Medulla oblongata (tissue), 1 donor: ENCODE data around the gene TSC22D1.
A peak's percentile ranks its signal among the peaks of the same experiment; 100 is the strongest.

ENCODE experiments used
- DNase-seq: peaks from one replicate; pipeline ENCODE4 v3.0.0-alpha.2; 2015; ENCODE audit errors: extremely low spot score

The TSC22D1 gene

DNA sequence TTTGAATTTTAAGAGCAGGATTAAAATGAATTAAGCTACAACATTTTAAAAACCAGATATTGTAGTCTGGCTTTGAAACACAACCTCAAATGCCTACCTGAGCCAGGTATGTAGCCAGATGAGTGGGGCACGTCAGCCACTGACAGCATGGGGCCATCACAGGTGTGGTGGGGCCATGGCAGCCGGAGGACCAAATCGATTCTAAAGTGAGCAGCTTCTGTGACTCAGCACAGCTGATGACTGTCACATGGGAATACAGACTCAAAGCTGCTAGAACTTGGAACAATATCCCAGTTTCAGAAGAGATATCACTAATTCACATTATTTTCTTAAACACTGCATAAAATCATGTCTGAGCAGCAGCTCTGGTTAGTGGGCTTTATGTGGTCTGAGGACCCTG is 149.7 kb downstream of the TSC22D1 start:
- no peak for DNase-seq

DNA sequence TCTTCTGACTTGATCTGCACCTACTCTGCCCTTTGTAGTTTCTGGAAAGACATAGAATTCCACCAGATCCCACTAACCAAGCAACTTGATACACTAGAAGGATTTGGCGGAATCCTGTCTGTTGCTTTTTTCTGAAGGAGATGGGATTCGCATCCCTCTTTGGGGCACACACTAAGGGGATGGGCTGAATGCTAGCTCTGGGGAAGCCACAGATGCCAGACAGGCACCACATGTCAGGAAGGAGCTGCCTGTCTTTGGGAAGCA is 150.4 kb downstream of the TSC22D1 start:
- DNase-seq = no peak

DNA sequence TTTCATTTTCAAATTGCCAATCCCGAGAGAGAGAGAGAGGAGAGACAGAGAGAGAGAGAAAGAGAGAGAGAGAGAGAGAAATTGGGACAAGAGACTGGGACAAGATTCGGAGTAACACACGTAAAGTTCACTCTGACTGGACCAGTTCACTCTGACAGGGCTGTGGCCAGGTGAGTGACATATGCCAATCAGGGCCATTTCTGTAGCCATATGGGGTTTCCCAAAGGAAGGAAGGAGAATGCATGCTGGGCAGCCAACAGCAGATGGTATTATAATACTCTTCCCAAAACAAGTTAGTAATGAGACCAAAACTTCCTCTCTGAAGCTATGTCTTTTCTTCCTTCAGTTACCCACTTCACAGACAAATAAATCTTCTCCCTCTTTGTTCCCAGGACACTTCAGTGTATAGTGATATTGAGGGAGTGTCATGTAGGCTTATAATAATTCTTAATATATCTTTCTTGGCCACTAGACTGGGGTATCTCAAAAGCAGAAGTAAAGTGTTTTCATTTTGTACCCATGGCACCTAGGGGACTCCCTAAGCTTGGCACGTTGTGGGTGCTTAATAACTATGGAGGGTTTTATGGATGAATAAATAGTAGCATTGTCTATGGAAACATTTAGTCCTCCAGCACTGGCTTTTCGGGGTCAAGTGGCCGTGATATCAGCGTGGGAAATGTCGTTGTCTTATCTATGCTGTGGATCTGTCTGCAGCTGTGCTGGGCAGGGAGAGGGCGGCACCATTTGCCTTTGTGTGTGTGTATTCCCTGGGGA is 150.9 kb downstream of the TSC22D1 start:
- no peak for DNase-seq

DNA sequence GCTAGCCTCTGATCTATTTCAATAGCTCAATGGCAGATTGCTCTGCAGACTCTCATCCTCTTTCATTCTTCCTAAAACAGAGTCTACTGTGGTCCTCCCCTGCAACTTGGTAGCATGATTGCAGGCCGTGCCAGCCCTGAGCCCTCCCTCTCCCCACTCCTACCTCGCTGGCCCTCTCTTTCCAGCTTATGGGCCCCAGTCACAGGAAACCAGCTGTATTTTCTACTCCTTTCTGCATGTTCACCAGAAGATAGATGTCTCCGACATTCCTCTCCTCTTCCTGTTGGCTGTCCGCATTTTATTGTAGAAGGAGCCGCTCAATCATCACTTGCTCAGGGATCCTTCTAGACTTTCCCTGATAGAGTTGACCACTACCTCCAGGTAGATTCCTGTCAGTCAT is 152.3 kb downstream of the TSC22D1 start:
- no peak for DNase-seq

DNA sequence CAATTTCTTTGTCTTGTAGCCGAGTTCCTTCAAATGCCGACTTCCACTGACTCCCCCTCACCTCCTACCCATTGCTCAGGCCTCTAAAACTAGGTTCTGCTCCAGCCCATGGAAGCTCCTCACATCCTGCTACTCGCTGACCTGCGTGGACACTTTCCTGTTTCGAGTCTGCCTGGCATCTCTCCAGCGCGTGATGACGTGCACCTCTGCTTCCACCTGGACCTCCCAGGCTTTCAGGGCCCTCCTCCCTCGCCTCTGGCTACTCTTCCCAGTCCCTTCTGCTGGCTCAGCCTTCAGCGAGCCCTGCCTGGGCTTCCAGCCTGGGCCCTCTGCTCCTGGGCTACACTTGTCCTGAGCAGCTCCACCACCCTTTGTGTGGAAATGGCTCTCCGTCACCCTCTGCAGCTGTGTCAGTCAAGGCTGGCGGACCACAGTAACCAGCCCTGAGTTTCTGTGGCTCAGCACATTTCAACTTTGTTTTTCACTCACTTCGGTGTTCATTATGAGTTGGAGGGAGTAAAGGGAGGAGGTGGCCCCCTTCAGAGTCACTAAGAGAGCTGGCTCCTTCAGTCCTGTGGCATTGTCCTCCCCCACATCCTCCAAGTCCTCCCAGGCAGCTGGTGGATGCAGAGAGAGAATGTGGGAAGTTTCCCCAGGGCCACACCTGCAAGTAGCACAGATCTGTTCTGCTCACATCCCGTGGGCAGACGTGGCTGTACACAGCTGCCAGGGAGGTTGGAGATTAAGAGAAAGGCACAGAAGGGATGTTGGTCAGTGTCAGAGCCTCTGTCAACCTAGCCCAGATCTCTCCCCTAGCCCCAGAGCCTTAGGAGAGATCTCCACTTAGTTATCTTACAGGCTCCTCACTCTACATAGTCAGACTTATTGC is 153.1 kb downstream of the TSC22D1 start:
- DNase-seq = no peak

DNA sequence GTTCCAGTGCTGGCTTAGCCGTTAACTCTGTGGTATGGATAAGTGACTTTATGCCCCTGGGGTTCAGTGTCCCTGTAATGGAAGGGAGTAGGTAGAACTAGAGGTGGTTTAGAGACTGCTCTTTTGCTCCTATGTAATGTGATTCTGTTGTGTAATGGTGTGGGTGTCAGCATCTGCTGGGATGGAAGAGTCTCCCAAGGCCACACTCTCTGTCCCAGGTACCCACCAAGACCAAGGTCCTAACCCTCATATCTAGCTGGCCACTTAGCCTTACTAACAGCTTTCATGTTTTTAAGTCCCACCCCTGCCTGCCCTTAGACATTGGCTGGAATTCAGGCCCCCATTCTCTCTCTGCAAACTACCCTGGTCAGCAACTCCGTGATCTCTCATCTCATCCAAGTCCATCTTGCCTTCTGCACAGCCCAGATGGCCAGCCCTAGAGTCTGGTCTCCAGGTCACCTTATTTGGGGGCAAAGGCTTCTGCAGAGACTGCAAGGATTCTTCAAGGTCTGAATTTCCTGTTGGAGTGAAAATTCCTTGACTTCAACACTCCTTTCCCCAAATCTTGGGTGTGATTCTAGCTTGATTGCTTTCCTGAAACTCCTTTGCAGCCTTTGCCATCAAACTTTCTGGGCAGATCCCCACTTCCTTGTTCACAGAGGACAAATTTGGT is 154.1 kb downstream of the TSC22D1 start:
- no peak for DNase-seq

DNA sequence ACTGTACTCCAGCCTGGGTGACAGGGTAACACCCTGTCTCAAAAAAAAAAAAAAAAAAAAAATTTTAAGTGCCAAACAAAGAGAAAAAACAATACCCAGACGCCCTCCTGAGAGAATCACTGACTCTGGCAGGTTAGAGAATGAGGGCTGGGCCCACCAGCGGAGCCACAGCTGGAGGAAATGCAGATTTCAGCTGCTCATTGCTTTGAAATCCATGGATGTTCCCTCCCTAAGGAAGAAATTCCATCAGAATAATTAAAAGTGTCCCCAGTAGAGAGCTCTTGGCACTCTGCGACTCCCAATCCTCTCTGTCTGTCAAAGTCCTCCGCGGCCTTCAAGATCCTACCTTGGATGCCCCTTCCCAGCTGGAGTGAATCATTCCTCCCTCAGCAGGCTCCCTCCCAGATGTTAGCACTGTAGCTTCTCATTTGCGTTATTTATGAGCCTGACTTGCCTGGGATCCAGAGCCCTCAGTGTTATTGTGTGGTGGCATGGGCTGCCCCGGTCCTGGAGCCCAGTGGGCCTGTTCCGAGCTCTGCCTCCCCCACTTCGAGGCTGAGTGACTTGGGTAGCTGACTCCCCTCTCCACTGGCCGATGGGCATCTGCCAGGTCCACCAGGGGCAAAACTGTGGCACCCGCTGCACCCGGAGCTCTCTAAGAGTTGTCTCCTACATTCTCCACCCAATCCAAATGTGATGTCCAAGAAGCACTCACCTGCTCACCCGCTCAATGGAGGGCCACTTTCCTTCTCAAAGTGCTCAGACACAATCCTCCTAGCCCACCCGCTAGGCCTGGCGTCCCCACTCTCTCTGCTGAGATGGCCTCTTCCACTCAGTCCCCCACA is 155.5 kb downstream of the TSC22D1 start:
- no peak for DNase-seq

DNA sequence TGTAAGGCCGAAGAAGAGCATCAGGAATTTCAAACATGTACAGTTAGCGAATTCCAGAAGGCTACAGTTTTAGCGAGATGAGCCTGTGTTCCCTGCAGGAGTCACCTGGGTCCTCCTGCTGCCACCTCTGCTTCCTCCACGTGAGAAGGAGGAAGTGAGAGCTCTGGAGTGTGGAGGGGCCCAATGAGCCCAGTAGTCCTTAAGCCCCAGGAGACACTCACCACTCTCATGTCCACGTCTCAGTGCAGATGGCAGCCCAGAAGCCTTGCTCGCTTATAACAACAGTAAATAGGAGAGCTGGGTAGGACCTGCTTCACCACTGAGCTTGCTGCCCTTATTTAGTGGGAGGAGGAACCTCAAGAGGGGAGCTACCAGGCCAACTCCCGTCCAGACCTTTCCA is 158.3 kb downstream of the TSC22D1 start:
- no peak for DNase-seq

DNA sequence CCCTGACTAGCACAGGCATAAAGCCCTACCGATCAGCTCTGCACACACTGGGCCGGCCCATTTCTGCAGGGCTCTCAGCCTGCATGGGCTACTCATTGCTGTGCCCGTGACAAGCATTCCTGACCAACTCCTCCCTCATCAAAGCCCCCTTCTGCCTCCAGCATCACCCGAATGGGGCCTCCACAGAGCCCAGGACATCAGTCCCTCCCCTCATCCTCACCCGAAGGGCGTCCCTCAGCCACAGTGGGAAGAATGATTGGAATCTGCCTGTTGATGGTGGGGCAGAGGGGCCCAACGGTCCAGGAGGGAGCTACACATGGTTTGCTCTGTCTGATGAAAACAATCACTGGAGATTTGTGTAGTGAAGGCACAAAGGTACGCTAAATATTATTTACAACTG is 158.7 kb downstream of the TSC22D1 start:
- no peak for DNase-seq

DNA sequence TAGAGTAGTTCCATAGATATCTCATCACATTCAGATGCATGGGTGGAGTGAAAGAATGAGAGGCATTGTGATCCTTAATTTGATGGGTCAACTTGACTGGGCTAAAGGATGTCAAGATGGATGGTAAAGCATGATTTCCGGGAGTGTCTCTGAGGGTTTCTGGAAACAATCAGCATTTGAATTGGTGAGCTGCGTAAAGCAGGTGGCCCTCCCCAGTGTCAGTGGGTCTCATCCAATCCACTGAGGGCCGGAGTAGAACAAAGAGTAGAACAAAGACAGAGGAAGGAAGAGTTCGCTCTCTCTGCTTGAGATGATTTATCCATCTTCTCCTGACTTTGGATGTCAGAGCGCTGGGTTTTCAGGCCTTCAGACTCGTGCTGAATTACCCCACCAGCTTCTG is 159.4 kb downstream of the TSC22D1 start:
- no peak for DNase-seq

DNA sequence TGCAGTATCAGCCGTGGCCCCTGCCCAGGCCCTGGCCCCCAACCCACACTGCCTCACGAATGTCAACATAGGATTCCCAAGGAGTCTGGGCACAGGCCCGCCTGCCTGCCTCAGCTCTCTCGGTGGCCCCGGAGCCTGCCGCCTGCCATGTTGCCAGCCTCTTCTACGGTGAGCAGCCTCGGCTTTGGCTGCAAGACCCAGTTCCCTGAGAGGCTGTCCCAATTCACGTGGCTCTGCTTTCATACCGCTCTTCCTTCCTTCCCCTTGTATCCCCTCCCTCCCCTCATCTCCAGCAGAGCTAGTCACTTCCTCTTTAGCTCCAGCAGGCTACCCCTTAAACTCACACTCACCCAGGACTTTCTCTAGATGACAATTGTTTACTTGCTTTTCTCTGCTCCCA is 159.8 kb downstream of the TSC22D1 start:
- DNase-seq = peak; percentile 54

DNA sequence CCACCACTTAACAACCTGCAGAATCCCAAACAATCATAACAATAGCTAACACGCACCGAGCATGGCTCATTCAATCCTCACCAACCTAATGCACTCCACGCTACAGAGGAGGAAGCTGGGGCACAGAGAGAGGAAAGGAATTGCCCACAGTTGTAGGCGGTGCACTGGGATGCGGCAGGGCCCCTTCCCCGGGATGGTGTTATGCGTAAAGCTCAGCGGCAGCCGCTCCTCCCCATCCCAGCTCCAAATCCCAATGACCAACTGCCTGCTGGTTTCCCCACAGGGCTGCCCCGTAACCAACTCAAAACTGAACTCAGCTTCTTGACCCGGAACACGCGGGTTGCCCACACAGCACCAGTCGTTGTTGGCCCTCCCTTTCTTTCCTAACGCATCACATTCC is 160.3 kb downstream of the TSC22D1 start:
- no peak for DNase-seq

DNA sequence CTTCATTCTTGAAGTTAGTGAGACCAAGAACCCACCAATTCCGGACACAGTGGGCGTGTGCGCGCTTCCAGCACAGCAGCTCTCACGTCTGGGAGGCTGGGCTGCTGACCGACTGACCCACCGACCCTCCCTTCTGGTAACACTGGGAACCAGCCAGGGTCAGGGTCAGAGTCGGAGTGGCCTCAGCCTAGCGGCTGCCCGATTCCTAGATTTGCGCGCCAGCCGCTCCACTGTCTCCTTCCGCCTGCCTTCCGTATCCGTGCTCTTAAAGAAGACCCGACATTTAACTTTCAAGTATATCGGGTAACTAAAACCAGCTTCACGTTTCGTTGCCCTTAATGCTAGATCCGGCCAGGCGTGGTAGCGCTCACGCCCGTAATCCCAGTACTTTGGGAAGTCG is 161.4 kb downstream of the TSC22D1 start:
- no peak for DNase-seq

DNA sequence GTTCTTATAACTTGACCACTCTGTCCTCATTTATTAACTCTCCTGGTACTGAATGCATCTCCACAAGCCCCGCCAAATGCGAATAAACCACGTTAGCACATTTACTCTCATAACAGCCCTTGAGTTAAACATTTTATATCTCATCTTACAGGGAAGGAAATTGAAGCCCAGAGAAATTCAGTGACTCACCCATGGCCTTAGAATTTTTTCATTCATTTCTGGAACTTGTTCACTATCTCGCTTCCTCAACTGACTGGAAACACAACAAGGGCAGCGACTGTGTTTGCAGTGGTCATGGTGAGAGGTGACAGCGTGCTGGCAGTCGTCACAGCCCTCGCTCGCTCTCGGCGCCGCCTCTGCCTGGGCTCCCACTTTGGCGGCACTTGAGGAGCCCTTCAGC is 163.0 kb downstream of the TSC22D1 start:
- DNase-seq = no peak

DNA sequence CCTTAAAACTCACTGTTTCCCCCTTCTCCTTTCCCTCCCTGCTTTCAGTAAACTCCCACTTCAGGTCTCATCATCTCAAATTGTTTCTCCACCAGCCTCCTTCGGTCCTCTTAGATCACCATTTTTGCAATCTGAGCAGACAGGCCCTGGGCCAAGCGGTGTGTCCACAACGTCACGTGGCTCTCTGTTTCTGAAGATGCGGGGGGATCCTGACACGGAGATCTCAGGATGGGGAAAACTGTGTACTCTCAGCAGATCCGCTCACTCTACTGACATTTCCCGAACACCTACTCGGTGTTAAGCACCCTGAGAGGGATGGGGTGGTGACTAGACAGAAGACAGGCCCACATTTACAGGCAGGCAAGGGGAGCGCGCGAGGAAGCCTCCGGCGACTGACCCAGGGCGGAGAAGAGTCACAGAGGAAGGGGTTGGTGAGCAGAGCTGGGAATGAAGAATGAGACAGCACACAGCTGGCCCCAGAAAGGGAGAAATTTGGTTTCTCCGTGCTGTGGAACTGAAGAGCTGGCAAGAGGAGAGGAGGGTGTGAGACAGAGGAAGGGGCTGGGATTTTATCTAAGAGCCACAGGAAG is 163.7 kb downstream of the TSC22D1 start:
- DNase-seq = no peak

DNA sequence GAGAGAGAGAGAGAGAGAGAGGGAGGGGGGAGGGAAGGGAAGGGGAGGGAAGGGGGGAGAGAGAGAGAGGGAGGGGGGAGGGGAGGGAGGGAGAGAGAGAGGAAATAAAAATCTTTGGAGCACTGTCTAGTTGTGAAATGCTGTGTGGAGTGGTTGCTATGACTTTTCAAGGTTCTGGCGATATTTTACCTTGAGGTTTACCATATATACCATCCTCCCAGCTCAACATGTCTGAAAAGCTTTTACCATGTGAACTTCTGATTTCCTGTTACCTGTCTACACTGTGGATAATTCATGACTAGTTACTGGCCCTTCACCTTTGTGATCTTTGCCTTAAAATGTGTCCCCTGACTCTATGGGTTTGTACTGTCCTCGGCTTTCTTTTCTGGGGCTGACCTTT is 164.3 kb downstream of the TSC22D1 start:
- no peak for DNase-seq

DNA sequence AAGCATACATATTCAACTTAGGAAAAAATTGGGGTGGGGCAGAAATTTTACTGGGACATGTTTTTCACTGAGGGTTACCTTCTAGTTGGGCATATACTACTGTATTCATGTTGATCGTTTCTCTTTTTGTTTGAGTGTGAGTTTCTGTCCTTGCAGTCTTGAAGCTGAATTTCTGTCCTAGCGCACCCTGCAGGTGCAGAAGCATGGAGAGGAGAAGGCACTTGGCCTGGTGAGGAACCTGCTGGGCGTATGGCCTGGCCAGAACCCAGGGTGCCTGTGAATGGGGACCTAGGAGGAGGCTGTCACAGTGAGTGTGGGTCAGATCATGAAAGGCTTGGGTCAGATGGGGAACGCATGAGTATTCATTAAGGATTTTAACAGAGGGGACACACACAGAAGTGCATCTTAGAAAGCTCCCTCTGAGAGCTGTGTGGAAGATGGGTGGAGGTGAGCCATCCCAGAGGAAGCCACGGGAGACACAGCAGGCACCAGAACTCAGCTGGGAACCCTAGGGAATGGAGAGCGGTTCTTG is 165.7 kb downstream of the TSC22D1 start:
- DNase-seq = no peak

DNA sequence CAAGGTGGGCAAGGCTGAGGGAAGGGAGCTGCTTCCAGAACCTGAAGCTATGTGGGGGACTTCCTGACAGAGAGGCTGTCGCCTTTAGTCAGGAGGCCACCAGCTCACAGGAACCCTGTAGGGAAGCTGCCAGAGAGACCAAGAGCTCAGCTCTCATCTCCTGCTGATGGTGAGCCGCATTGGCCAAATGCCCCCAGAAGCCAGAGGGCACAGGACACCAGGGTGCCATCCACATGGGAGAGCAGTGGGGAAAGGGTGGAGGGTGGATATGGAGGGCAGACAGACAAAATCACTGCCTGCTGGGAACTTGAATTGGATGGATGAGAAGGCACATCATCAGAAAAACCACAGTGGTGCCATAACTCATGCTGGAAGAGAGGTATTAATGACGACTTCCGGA is 166.5 kb downstream of the TSC22D1 start:
- DNase-seq = no peak

DNA sequence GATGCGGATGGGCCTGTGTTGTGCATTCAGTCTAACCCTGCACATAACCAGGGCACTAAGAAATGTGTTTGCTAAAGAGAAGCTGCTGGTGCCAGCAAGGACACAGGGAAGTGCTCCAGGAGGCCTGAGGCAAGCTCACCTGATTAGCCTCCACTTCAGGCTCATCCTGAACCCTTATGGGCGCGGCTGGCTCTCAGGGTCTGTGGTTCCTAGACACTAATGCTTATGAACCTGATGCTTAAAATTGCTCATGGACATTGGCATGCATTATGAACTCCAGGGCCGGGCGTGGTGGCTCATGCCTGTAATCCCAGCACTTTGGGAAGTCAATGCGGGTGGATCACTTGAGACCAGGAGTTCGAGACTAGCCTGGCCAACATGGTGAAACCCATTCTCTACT is 168.2 kb downstream of the TSC22D1 start:
- no peak for DNase-seq

DNA sequence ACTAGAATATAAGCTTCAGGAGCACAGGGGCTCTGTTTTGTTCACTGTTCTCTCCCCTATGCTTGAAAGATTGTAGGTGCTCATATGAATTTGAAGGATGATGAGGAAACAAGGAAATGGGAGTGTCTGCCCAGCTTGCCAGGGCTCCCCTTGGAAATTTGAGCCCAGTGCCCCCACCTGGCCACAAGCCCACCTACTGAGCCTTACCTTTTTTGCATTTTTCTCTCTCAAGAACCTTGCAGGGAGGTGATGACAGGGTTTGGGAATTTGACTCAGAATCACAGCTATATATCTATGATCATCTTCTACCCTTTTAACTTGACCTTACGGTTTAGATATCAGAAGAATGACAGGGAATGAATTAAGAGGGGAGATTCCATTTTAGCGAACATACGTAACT is 168.8 kb downstream of the TSC22D1 start:
- DNase-seq = no peak

DNA sequence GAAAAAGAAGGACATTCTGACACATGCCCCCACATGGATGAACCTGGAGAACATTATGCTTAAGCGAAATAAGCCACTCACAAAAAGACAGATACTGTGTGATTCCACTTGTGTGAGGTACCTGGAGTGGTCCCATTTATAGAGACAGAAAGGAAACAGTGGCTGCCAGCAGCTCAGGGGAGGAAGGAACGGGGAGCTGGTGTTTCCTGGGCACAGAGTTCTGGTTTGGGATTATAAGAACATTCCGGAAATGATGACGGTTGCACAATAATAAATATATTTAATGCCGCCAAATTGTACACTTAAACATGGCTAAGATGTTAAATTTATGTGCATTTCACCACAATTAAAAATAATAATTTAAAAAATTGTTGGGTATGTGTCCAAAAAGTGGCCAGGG is 169.5 kb downstream of the TSC22D1 start:
- DNase-seq = no peak
